B cell (primary cell): Measurements from ENCODE around the gene LZTS3. TPM values are rescaled to one million over a fixed set of nuclear protein-coding genes. Genes with fewer than 3 reads are reported as not detected.
"Not testable (repeated sequence)": the region's sequence is repeated elsewhere in the genome, so short reads cannot be mapped to it uniquely, and the experiment has no call there.

Experiments used
- ATAC-seq: fragments of 200-7000 bp; cut with Tn5 transposase; one replicate; pipeline ENCODE4 v1.10.0; 2021; ENCODE audit warnings: low read depth, mild to moderate bottlenecking, moderate number of reproducible peaks, moderate library complexity
- CTCF ChIA-PET: fragments of 350-600 bp; sonication (Branson Sonifier 250); formaldehyde crosslinking; loops from one replicate; lab custom pipeline; 2021; ENCODE audit warnings: antibody characterized with exemption, inconsistent platforms; lab: Charles Lee
- POLR2A ChIA-PET: fragments of 350-600 bp; sonication (Branson Sonifier 250); formaldehyde crosslinking; loops from one replicate; lab custom pipeline; 2021; ENCODE audit warnings: antibody characterized with exemption; lab: Charles Lee
- DNase-seq: peaks from one replicate; pipeline ENCODE4 v3.0.0; 2013
- H2AFZ ChIP-seq: 2 replicates; pipeline ENCODE4 v1.6.1; 2012; ENCODE audit warnings: mild to moderate bottlenecking, low read depth, low read length; ENCODE audit not compliant: insufficient read depth, poor library complexity, severe bottlenecking
- H3K27ac ChIP-seq, 2 donors: 1 replicate in 1 of 2; 2 replicates in 1 of 2; pipeline ENCODE4 v1.5.1; 2012 to 2013; ENCODE audit warnings: low read length in 2 of 2, mild to moderate bottlenecking in 2 of 2, moderate library complexity in 1 of 2
- H3K27me3 ChIP-seq, 4 experiments: fragments of 200-600 bp in 1 of 4; sonication (generic) in 1 of 4; replicated peaks in 1 of 4; 1 replicate in 2 of 4; 2 replicates in 2 of 4; pipeline versions ENCODE4 v1.6.1 to v1.7.0; 2013 to 2016; ENCODE audit warnings: low read length in 3 of 4, mild to moderate bottlenecking in 2 of 4, mixed read lengths in 1 of 4, moderate library complexity in 1 of 4; ENCODE audit not compliant: insufficient read depth in 4 of 4, control insufficient read depth in 3 of 4; ENCODE audit errors: control extremely low read depth in 1 of 4
- H3K36me3 ChIP-seq, 2 experiments: replicated peaks in 1 of 2; 1 replicate in 1 of 2; 2 replicates in 1 of 2; pipeline versions ENCODE4 v1.6.1 to v1.7.1; 2013; ENCODE audit warnings: low read length in 1 of 2; ENCODE audit not compliant: insufficient read depth in 2 of 2, control insufficient read depth in 1 of 2; ENCODE audit errors: control extremely low read depth in 1 of 2, extremely low read depth in 1 of 2
- H3K4me1 ChIP-seq, 2 donors: fragments of 200-600 bp in 1 of 2; sonication (generic) in 1 of 2; 1 replicate in 1 of 2; 2 replicates in 1 of 2; pipeline versions ENCODE4 v1.5.1 to v1.6.1; 2013 to 2017; ENCODE audit warnings: low read length in 2 of 2; ENCODE audit not compliant: control insufficient read depth in 2 of 2, insufficient read depth in 2 of 2
- H3K4me2 ChIP-seq: replicated peaks from 2 replicates; pipeline ENCODE3; 2012; ENCODE audit warnings: mild to moderate bottlenecking, low read depth, low read length; ENCODE audit not compliant: poor library complexity, severe bottlenecking
- H3K4me3 ChIP-seq, 5 experiments: fragments of 200-600 bp in 1 of 5; sonication (generic) in 1 of 5; 1 replicate in 3 of 5; 2 replicates in 2 of 5; pipeline versions ENCODE4 v1.5.1 to v1.7.0; 2011 to 2016; ENCODE audit warnings: low read length in 4 of 5, mild to moderate bottlenecking in 4 of 5, low read depth in 2 of 5, control low read depth in 1 of 5, moderate library complexity in 1 of 5; ENCODE audit not compliant: insufficient read depth in 1 of 5; ENCODE audit errors: control extremely low read depth in 1 of 5, extremely low read depth in 1 of 5
- H3K79me2 ChIP-seq: fragments of 200-600 bp; sonication (generic); one replicate; pipeline ENCODE4 v1.6.0; 2016; ENCODE audit warnings: low read length; ENCODE audit not compliant: control insufficient read depth, insufficient read depth
- H3K9ac ChIP-seq: fragments of 200-600 bp; sonication (generic); 2 replicates; pipeline ENCODE4 v1.6.1; 2017; ENCODE audit warnings: mild to moderate bottlenecking, low read length, moderate library complexity
- H3K9me3 ChIP-seq, 3 donors: one replicate each; pipeline versions ENCODE4 v1.6.1 to v1.7.1; 2013; ENCODE audit warnings: low read length in 2 of 3; ENCODE audit not compliant: control insufficient read depth in 2 of 3, insufficient read depth in 1 of 3; ENCODE audit errors: control extremely low read depth in 1 of 3
- H4K20me1 ChIP-seq: 2 replicates; pipeline ENCODE4 v1.6.0; 2012; ENCODE audit warnings: mild to moderate bottlenecking, low read length; ENCODE audit not compliant: insufficient read depth, control insufficient read depth, poor library complexity, severe bottlenecking
- H3K27ac Mint-ChIP-seq: one replicate; pipeline ENCODE4 v1.8.0; 2021; ENCODE audit warnings: mixed read lengths
- H3K27me3 Mint-ChIP-seq: one replicate; pipeline ENCODE4 v1.8.0; 2021; ENCODE audit warnings: mixed read lengths
- H3K4me1 Mint-ChIP-seq: one replicate; pipeline ENCODE4 v1.8.0; 2021; ENCODE audit warnings: mixed read lengths
- H3K4me3 Mint-ChIP-seq: one replicate; pipeline ENCODE4 v1.8.0; 2021; ENCODE audit warnings: mixed read lengths
- H3K9me3 Mint-ChIP-seq: one replicate; pipeline ENCODE4 v1.8.0; 2022; ENCODE audit warnings: mixed read lengths; ENCODE audit not compliant: insufficient read depth
- EZH2 ChIP-seq: IDR thresholded peaks from 2 replicates; pipeline ENCODE4 v1.6.1; 2012; ENCODE audit warnings: borderline replicate concordance, low read depth, mild to moderate bottlenecking, moderate library complexity, low read length; ENCODE audit not compliant: insufficient read depth, poor library complexity, severe bottlenecking
- WGBS: methylation state at CpG from one replicate; pipeline ENCODE4 v1.1.5; 2013; ENCODE audit warnings: missing lambda C conversion rate; ENCODE audit not compliant: insufficient coverage; 5-methylcytosine and 5-hydroxymethylcytosine counted together
- intact Hi-C: fragments of 100-400 bp; cut with micrococcal nuclease; formaldehyde crosslinking; loops from one replicate; pipeline ENCODE4 v1.10.0; 2022
- polyA plus RNA-seq: library from polyadenylated mRNA; depleted of rRNA; stranded (reverse); fragments of >200 nt; gene quantifications from 2 replicates; pipeline ENCODE4 v1.2.3, GENCODE V29; 2012
- total RNA-seq, 2 donors: library from RNA; stranded (reverse); fragments of 120-200 nt in 1 of 2; gene quantifications; 1 replicate in 1 of 2; 2 replicates in 1 of 2; pipeline versions ENCODE4 v1.2.3 to v1.2.4, GENCODE V29; 2013 to 2022
- TF ChIP-seq, protein P1 (sequence below): fragments of 200-600 bp; IDR thresholded peaks from one replicate; pipeline ENCODE4 v1.8.0; 2022; ENCODE audit warnings: antibody characterized with exemption, mild to moderate bottlenecking

Gene LZTS3
- total and polyA plus RNA-seq, 2 donors (not counting 1 experiment from before 2014, with no cell fraction given) = 2.3 to 5.1 TPM

DNA sequence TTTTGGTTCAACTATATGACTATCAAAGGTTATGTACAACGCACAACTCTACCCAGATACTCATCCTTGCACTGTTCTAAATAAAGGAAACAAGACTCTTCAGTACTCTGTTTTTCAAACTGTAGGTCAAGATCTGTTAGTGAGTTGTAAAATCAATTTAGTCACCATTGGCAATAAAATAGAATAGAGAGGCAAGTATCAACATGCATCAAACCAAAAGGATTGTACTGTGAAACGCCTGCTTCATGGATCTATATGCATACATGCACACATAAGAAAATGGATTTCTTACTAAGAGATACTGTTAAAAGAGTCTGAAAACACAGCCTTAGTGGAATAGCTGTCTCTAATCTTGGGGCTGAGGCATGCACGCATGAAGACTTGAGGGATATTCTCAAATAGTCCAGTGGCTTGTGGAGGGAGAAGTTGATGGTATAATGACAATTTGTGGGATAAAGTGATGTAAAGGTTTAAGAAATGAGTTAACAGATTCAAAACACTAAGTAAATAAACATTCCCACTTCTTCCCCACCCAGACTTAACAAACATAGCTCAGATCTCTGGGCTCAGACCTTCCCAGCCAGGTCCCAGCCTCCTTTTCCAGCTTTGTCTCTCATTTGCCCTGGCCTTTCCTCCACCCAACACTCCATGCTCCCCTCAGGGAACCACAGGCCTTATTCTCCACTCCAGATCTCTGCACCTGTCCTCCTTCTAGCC is 10.7 kb upstream of the LZTS3 start:
- ChIA-PET POLR2A (no interaction called here), CTCF (no interaction called here)

DNA sequence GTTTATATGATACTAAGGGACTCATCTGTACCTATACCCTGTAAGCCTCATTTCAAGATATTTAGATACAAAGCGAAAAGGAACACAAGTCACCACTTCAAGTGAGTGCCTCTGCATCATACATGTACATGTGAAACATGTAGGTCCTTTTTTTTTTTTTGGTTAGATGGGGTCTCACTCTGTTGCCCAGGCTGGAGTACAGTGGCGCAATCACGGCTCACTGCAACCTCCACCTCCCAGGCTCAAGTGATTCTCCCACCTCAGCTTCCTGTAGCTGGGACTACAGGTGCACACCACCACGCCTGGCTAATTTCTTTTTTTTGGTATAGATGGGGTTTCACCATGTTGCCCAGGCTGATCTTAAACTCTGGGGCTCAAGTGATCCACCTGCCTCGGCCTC is 9.1 kb upstream of the LZTS3 start:
- H3K79me2 ChIP-seq, DNase-seq, H4K20me1 ChIP-seq, H3K27ac Mint-ChIP-seq, H3K27me3 ChIP-seq, H3K9ac ChIP-seq, H3K36me3 ChIP-seq, H3K4me3 Mint-ChIP-seq, POLR2A ChIA-PET, H3K27ac ChIP-seq, H3K4me3 ChIP-seq, H2AFZ ChIP-seq, H3K9me3 ChIP-seq, H3K4me2 ChIP-seq, H3K4me1 ChIP-seq, ATAC-seq, H3K27me3 Mint-ChIP-seq, H3K4me1 Mint-ChIP-seq, CTCF ChIA-PET, intact Hi-C loops, H3K9me3 Mint-ChIP-seq: not testable (repeated sequence)
- WGBS = 83% methylated on average over 2 of the region's 5 CpGs

More for the DNA sequence above, 10.7 kb upstream of the LZTS3 start:
- DNase-seq = no peak
- Histone ChIP-seq H3K4me2 (no peak overlapping the region), H3K27ac (no peak overlapping the region), H3K4me1 (no peaks in the 10 kb centered on the region), H3K9ac (no peak overlapping the region), H4K20me1 (no peaks in the 10 kb centered on the region), H3K4me3 (no peak overlapping the region), H3K79me2 (no peaks in the 10 kb centered on the region), H3K27me3 (no peaks in the 10 kb centered on the region), H3K36me3 (no peaks in the 10 kb centered on the region), H3K9me3 (no peaks in the 10 kb centered on the region), H2AFZ (no peak overlapping the region)
- intact Hi-C loops = no loop called here
- Mint-ChIP-seq H3K9me3 (no peaks in the 10 kb centered on the region), H3K4me3 (no peak overlapping the region), H3K27ac (no peak overlapping the region), H3K4me1 (no peaks in the 10 kb centered on the region), H3K27me3 (no peaks in the 10 kb centered on the region)
- no peak for ATAC-seq
- TF ChIP-seq EZH2 = no peak
- TF ChIP-seq, protein P1, sequence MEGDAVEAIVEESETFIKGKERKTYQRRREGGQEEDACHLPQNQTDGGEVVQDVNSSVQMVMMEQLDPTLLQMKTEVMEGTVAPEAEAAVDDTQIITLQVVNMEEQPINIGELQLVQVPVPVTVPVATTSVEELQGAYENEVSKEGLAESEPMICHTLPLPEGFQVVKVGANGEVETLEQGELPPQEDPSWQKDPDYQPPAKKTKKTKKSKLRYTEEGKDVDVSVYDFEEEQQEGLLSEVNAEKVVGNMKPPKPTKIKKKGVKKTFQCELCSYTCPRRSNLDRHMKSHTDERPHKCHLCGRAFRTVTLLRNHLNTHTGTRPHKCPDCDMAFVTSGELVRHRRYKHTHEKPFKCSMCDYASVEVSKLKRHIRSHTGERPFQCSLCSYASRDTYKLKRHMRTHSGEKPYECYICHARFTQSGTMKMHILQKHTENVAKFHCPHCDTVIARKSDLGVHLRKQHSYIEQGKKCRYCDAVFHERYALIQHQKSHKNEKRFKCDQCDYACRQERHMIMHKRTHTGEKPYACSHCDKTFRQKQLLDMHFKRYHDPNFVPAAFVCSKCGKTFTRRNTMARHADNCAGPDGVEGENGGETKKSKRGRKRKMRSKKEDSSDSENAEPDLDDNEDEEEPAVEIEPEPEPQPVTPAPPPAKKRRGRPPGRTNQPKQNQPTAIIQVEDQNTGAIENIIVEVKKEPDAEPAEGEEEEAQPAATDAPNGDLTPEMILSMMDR = no peak
- no CpG with 5 or more reads among the region's 3 CpGs for WGBS
